HepG2 (cell line): ENCODE measurements around the gene LMAN2. TPM values are rescaled to one million over a fixed set of nuclear protein-coding genes. Genes with fewer than 3 reads are reported as not detected.

Source experiments
- ADNP ChIP-seq: sonication (generic); formaldehyde crosslinking; IDR thresholded peaks from 2 replicates; pipeline ENCODE4 v1.4.0; 2020; ENCODE audit warnings: missing genetic modification reagents
- FOXM1 ChIP-seq: sonication (generic); formaldehyde crosslinking; IDR thresholded peaks from 2 replicates; pipeline ENCODE4 v1.5.0; 2020; ENCODE audit warnings: missing genetic modification reagents
- KAT2B ChIP-seq: fragments of 150-350 bp; IDR thresholded peaks from 2 replicates; pipeline ENCODE4 v1.6.1; 2014; ENCODE audit warnings: low read depth, low read length, borderline replicate concordance
- MED13 ChIP-seq: sonication (generic); formaldehyde crosslinking; IDR thresholded peaks from 2 replicates; pipeline ENCODE4 v1.5.0; 2020; ENCODE audit warnings: missing genetic modification reagents
- ZFP90 ChIP-seq: sonication (generic); formaldehyde crosslinking; IDR thresholded peaks from 2 replicates; pipeline ENCODE4 v1.8.0; 2022; ENCODE audit warnings: missing genetic modification reagents, mild to moderate bottlenecking, inconsistent platforms, borderline replicate concordance
- ZNF331 ChIP-seq: sonication (generic); formaldehyde crosslinking; IDR thresholded peaks from 2 replicates; pipeline ENCODE4 v1.4.0; 2020; ENCODE audit warnings: missing genetic modification reagents
- ZNF33A ChIP-seq: sonication (generic); formaldehyde crosslinking; IDR thresholded peaks from 2 replicates; pipeline ENCODE4 v1.5.1; 2020; ENCODE audit warnings: missing genetic modification reagents, mild to moderate bottlenecking, moderate library complexity, borderline replicate concordance
- ZNF432 ChIP-seq: sonication (generic); formaldehyde crosslinking; IDR thresholded peaks from 2 replicates; pipeline ENCODE4 v1.5.0; 2020; ENCODE audit warnings: missing genetic modification reagents, mild to moderate bottlenecking, borderline replicate concordance
- ZNF543 ChIP-seq: sonication (generic); formaldehyde crosslinking; IDR thresholded peaks from 2 replicates; pipeline ENCODE4 v1.4.0; 2020; ENCODE audit warnings: mild to moderate bottlenecking, missing genetic modification reagents
- polyA plus RNA-seq, 8 experiments: library from polyadenylated mRNA; depleted of rRNA in 3 of 8; stranded (reverse) in 7 of 8; unstranded in 1 of 8; fragments of >200 nt; fragmentation: Illumina TruSeq in 4 of 8; extraction: Trizol in 4 of 8; gene quantifications; 2 replicates each; pipeline versions ENCODE4 v1.2.1 to v1.2.3, GENCODE V29; 2011 to 2016; ENCODE audit warnings: low read depth in 4 of 8, missing spikeins in 1 of 8, mixed read lengths in 1 of 8; ENCODE audit not compliant: insufficient read depth in 1 of 8
- total RNA-seq, 5 experiments: library from RNA; depleted of rRNA; stranded (reverse); fragments of >200 nt; fragmentation: Illumina TruSeq; extraction: Trizol; gene quantifications; 2 replicates each; pipeline ENCODE4 v1.2.3, GENCODE V29; 2016; ENCODE audit warnings: low read depth in 1 of 5
- TF ChIP-seq, protein P1 (sequence below): sonication (generic); formaldehyde crosslinking; IDR thresholded peaks from 2 replicates; pipeline ENCODE4 v1.4.0; 2020; ENCODE audit warnings: mild to moderate bottlenecking, missing genetic modification reagents, borderline replicate concordance
- TF ChIP-seq, protein P2 (sequence below): sonication (generic); formaldehyde crosslinking; IDR thresholded peaks from 2 replicates; pipeline ENCODE4 v1.8.0; 2022; ENCODE audit warnings: low read depth, missing genetic modification reagents
- TF ChIP-seq, protein P3 (sequence below): IDR thresholded peaks from 2 replicates; pipeline ENCODE4 v1.6.1; 2016; ENCODE audit warnings: low read depth, control low read depth
- TF ChIP-seq, protein P4 (sequence below): sonication (generic); formaldehyde crosslinking; IDR thresholded peaks from 2 replicates; pipeline ENCODE4 v1.4.0; 2020; ENCODE audit warnings: missing genetic modification reagents, borderline replicate concordance
- TF ChIP-seq, protein P5 (sequence below): sonication (generic); formaldehyde crosslinking; conservative IDR thresholded peaks from 2 replicates; pipeline ENCODE4 v1.4.0; 2020; ENCODE audit warnings: missing genetic modification reagents
- TF ChIP-seq, protein P6 (sequence below): sonication (generic); formaldehyde crosslinking; IDR thresholded peaks from 2 replicates; pipeline ENCODE4 v1.8.1; 2023; ENCODE audit warnings: missing genetic modification reagents, mild to moderate bottlenecking, borderline replicate concordance

LMAN2 gene
- total and polyA plus RNA-seq, 2 of the 13 experiments (the other 11 are each of a cell fraction or from before 2014, with no cell fraction given), result 191 to 197 TPM

DNA sequence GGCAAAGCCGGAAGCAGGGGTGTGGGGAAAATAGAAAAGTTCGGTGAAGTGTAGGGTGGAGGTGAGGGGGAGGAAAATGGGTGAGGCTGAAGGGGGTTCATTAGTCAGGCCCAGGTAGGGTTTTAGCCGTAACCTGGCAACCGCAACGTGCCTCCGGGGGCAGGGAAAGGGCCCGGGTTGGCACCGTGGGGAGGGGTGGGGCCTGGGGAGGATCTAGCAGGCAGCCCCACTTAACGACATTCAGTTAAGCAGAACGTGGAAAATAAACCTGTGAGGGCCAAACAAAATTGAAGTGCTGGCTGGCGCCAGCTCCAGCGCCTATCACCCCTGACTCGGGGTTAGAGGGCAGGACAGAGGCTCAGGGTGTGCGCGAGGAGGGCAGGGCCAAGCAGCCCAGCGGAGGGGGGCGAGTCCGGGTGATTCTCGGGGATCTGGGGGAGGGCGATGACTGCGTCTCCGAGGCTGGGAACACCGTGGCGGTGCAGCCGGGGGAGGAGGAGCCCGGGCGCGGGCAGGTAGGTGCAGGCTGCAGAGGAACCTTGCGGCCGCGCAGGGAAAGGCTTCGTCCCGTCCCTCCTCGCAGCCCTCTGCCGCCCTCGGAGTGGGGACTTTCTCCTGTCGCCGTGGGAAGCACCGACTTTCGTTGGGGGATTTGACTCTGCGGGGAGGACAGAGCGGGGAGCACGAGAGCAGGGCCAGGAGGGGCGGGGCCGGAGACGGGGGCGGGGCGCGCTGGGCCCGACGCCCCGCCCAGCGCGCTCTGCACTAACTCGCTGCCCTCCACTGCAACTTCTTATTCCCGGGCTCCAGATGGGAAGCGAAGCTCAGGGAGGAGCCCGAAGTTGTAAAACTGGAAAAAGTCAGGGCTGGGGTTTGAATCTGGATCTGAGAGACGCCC is 11.4 kb upstream of the LMAN2 start (continued):
- TF ChIP-seq, protein P1, sequence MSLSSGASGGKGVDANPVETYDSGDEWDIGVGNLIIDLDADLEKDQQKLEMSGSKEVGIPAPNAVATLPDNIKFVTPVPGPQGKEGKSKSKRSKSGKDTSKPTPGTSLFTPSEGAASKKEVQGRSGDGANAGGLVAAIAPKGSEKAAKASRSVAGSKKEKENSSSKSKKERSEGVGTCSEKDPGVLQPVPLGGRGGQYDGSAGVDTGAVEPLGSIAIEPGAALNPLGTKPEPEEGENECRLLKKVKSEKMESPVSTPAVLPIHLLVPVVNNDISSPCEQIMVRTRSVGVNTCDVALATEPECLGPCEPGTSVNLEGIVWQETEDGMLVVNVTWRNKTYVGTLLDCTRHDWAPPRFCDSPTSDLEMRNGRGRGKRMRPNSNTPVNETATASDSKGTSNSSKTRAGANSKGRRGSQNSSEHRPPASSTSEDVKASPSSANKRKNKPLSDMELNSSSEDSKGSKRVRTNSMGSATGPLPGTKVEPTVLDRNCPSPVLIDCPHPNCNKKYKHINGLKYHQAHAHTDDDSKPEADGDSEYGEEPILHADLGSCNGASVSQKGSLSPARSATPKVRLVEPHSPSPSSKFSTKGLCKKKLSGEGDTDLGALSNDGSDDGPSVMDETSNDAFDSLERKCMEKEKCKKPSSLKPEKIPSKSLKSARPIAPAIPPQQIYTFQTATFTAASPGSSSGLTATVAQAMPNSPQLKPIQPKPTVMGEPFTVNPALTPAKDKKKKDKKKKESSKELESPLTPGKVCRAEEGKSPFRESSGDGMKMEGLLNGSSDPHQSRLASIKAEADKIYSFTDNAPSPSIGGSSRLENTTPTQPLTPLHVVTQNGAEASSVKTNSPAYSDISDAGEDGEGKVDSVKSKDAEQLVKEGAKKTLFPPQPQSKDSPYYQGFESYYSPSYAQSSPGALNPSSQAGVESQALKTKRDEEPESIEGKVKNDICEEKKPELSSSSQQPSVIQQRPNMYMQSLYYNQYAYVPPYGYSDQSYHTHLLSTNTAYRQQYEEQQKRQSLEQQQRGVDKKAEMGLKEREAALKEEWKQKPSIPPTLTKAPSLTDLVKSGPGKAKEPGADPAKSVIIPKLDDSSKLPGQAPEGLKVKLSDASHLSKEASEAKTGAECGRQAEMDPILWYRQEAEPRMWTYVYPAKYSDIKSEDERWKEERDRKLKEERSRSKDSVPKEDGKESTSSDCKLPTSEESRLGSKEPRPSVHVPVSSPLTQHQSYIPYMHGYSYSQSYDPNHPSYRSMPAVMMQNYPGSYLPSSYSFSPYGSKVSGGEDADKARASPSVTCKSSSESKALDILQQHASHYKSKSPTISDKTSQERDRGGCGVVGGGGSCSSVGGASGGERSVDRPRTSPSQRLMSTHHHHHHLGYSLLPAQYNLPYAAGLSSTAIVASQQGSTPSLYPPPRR, result no peak
- TF ChIP-seq, protein P2, sequence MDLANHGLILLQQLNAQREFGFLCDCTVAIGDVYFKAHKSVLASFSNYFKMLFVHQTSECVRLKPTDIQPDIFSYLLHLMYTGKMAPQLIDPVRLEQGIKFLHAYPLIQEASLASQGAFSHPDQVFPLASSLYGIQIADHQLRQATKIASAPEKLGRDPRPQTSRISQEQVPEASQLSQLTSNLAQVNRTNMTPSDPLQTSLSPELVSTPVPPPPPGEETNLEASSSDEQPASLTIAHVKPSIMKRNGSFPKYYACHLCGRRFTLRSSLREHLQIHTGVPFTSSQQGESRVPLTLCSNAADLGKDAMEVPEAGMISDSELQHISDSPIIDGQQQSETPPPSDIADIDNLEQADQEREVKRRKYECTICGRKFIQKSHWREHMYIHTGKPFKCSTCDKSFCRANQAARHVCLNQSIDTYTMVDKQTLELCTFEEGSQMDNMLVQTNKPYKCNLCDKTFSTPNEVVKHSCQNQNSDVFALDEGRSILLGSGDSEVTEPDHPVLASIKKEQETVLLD (CRISPR knock-in tag), result no peak
- TF ChIP-seq, protein P3, sequence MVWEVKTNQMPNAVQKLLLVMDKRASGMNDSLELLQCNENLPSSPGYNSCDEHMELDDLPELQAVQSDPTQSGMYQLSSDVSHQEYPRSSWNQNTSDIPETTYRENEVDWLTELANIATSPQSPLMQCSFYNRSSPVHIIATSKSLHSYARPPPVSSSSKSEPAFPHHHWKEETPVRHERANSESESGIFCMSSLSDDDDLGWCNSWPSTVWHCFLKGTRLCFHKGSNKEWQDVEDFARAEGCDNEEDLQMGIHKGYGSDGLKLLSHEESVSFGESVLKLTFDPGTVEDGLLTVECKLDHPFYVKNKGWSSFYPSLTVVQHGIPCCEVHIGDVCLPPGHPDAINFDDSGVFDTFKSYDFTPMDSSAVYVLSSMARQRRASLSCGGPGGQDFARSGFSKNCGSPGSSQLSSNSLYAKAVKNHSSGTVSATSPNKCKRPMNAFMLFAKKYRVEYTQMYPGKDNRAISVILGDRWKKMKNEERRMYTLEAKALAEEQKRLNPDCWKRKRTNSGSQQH (CRISPR knock-in tag), result no peak
- TF ChIP-seq, protein P4, sequence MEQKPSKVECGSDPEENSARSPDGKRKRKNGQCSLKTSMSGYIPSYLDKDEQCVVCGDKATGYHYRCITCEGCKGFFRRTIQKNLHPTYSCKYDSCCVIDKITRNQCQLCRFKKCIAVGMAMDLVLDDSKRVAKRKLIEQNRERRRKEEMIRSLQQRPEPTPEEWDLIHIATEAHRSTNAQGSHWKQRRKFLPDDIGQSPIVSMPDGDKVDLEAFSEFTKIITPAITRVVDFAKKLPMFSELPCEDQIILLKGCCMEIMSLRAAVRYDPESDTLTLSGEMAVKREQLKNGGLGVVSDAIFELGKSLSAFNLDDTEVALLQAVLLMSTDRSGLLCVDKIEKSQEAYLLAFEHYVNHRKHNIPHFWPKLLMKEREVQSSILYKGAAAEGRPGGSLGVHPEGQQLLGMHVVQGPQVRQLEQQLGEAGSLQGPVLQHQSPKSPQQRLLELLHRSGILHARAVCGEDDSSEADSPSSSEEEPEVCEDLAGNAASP (CRISPR knock-in tag), result no peak
- TF ChIP-seq ZNF33A (CRISPR knock-in tag) (no peak), KAT2B (no peak), ZNF432 (CRISPR knock-in tag) (no peak), ZNF543 (no peak; the same call in 1 of the 2 replicates), FOXM1 (CRISPR knock-in tag) (no peak), MED13 (CRISPR knock-in tag) (no peak), ZNF331 (no peak), ADNP (CRISPR knock-in tag) (no peak), ZFP90 (no peak)
- TF ChIP-seq, protein P5, sequence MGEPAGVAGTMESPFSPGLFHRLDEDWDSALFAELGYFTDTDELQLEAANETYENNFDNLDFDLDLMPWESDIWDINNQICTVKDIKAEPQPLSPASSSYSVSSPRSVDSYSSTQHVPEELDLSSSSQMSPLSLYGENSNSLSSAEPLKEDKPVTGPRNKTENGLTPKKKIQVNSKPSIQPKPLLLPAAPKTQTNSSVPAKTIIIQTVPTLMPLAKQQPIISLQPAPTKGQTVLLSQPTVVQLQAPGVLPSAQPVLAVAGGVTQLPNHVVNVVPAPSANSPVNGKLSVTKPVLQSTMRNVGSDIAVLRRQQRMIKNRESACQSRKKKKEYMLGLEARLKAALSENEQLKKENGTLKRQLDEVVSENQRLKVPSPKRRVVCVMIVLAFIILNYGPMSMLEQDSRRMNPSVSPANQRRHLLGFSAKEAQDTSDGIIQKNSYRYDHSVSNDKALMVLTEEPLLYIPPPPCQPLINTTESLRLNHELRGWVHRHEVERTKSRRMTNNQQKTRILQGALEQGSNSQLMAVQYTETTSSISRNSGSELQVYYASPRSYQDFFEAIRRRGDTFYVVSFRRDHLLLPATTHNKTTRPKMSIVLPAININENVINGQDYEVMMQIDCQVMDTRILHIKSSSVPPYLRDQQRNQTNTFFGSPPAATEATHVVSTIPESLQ, result no peak
- TF ChIP-seq, protein P6, sequence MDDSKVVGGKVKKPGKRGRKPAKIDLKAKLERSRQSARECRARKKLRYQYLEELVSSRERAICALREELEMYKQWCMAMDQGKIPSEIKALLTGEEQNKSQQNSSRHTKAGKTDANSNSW (CRISPR knock-in tag), result no peak
